Spleen (tissue), 7 donors: Measurements from ENCODE around the gene PLA2G15.

ENCODE experiments used
- CTCF ChIP-seq, 11 experiments: fragments of 200-600 bp in 7 of 11; fragments of 450-650 bp in 4 of 11; sonication (generic) in 4 of 11; IDR thresholded peaks in 8 of 11; conservative IDR thresholded peaks in 3 of 11; 1 replicate in 7 of 11; 2 replicates in 4 of 11; pipeline versions ENCODE4 v1.4.0 to v1.8.0; 2016 to 2021; ENCODE audit warnings: antibody characterized with exemption in 11 of 11, inconsistent platforms in 4 of 11, mild to moderate bottlenecking in 1 of 11
- POLR2A ChIP-seq, 3 donors: fragments of 450-650 bp; IDR thresholded peaks; one replicate each; pipeline ENCODE4 v1.5.1; 2017; ENCODE audit warnings: antibody characterized with exemption in 3 of 3, mild to moderate bottlenecking in 1 of 3
- POLR2AphosphoS5 ChIP-seq, 3 donors: sonication (generic); formaldehyde crosslinking; IDR thresholded peaks; one replicate each; pipeline ENCODE4 v1.5.1; 2017; ENCODE audit warnings: antibody characterized with exemption in 3 of 3
- donor health status: DM: no; HTN: no; CAD: no; lungs with moderate emphysema.
- donor health status: DM: no; HTN: no; CAD: no.
- donor health status: DM: no; HTN: no; CAD: no.

- no peak for TF ChIP-seq CTCF (IDR thresholded peaks at IDR 0.05 in 8 of 11, conservative IDR thresholded peaks at IDR 0.05 in 3 of 11)
- no peak for TF ChIP-seq POLR2A (IDR thresholded peaks at IDR 0.05)
- no peak for TF ChIP-seq POLR2AphosphoS5 (IDR thresholded peaks at IDR 0.05)
Measured at GRCh38 chr16:68310437-68310773, 65.2 kb downstream of the PLA2G15 start.
